Astrocyte (in vitro differentiated cells and primary cell): ENCODE measurements around the gene ZBTB21. TPM values are rescaled to one million over a fixed set of nuclear protein-coding genes. Genes with fewer than 3 reads are reported as not detected.
A peak's percentile ranks its signal among the peaks of the same experiment; 100 is the strongest.

ENCODE experiments used
- DNase-seq: peaks from one replicate; pipeline ENCODE4 v3.0.0-alpha.2; 2010; ENCODE audit warnings: low read depth
- FAIRE-seq: peaks from 2 replicates; lab custom pipeline; 2011; peaks lifted over from hg19 to GRCh38; lab: Jason Lieb, UNC
- H2AFZ ChIP-seq: 2 replicates; pipeline ENCODE4 v1.6.0; 2012; ENCODE audit warnings: low read depth, low read length, inconsistent platforms
- H3K27ac ChIP-seq: 2 replicates; pipeline ENCODE4 v1.5.1; 2011; ENCODE audit warnings: low read depth, low read length, inconsistent platforms
- H3K27me3 ChIP-seq: 2 replicates; pipeline ENCODE4 v1.6.0; 2011; ENCODE audit warnings: low read length, inconsistent platforms; ENCODE audit not compliant: insufficient read depth
- H3K36me3 ChIP-seq: 2 replicates; pipeline ENCODE4 v1.5.1; 2011; ENCODE audit warnings: low read length, inconsistent platforms; ENCODE audit not compliant: insufficient read depth
- H3K4me1 ChIP-seq: 2 replicates; pipeline ENCODE4 v1.5.1; 2011; ENCODE audit warnings: low read length, inconsistent platforms; ENCODE audit not compliant: insufficient read depth
- H3K4me2 ChIP-seq: 2 replicates; pipeline ENCODE4 v1.6.0; 2012; ENCODE audit warnings: low read length, inconsistent platforms
- H3K4me3 ChIP-seq: 2 replicates; pipeline ENCODE4 v1.5.1; 2011; ENCODE audit warnings: low read depth, mild to moderate bottlenecking, low read length, inconsistent platforms; ENCODE audit not compliant: insufficient read depth
- H3K79me2 ChIP-seq: 2 replicates; pipeline ENCODE4 v1.6.0; 2012; ENCODE audit warnings: mild to moderate bottlenecking, low read length, inconsistent platforms; ENCODE audit not compliant: insufficient read depth
- H3K9ac ChIP-seq: 2 replicates; pipeline ENCODE4 v1.6.0; 2012; ENCODE audit warnings: mild to moderate bottlenecking, low read length, inconsistent platforms
- H3K9me3 ChIP-seq: 2 replicates; pipeline ENCODE4 v1.5.1; 2012; ENCODE audit warnings: low read depth, mild to moderate bottlenecking, low read length, inconsistent platforms; ENCODE audit not compliant: insufficient read depth
- H4K20me1 ChIP-seq: 2 replicates; pipeline ENCODE4 v1.6.0; 2012; ENCODE audit warnings: low read length, inconsistent platforms; ENCODE audit not compliant: insufficient read depth
- H3K27ac Mint-ChIP-seq: one replicate; pipeline ENCODE4 v1.8.0; 2021; ENCODE audit warnings: mild to moderate bottlenecking, mixed read lengths; ENCODE audit not compliant: unreplicated experiment
- H3K27me3 Mint-ChIP-seq: one replicate; pipeline ENCODE4 v1.8.0; 2021; ENCODE audit warnings: low read depth, mixed read lengths; ENCODE audit not compliant: unreplicated experiment
- H3K36me3 Mint-ChIP-seq: one replicate; pipeline ENCODE4 v1.8.0; 2021; ENCODE audit warnings: low read depth, mixed read lengths; ENCODE audit not compliant: unreplicated experiment
- H3K4me1 Mint-ChIP-seq: one replicate; pipeline ENCODE4 v1.8.0; 2021; ENCODE audit warnings: low read depth, mixed read lengths; ENCODE audit not compliant: unreplicated experiment
- H3K4me3 Mint-ChIP-seq: one replicate; pipeline ENCODE4 v1.8.0; 2021; ENCODE audit warnings: mild to moderate bottlenecking, moderate library complexity, mixed read lengths; ENCODE audit not compliant: unreplicated experiment
- H3K9me3 Mint-ChIP-seq: one replicate; pipeline ENCODE4 v1.8.0; 2021; ENCODE audit warnings: mild to moderate bottlenecking, mixed read lengths; ENCODE audit not compliant: unreplicated experiment
- CTCF ChIP-seq: IDR thresholded peaks from 2 replicates; pipeline ENCODE4 v1.5.1; 2011; ENCODE audit warnings: low read depth, mild to moderate bottlenecking, inconsistent platforms, low read length, moderate library complexity; ENCODE audit not compliant: insufficient read depth
- EZH2 ChIP-seq: IDR thresholded peaks from 2 replicates; pipeline ENCODE4 v1.6.1; 2012; ENCODE audit warnings: mild to moderate bottlenecking, low read length, inconsistent platforms; ENCODE audit not compliant: insufficient read depth
- total RNA-seq: library from RNA; stranded (reverse); gene quantifications from 2 replicates; pipeline ENCODE4 v1.2.1, GENCODE V29; 2021

The ZBTB21 gene
- total RNA-seq, 1 donor from 2014 or later: 20.5 TPM

- H3K36me3 Mint-ChIP-seq: no peaks in the 10 kb centered on the region
- no peak overlapping the region for H3K4me3 Mint-ChIP-seq
- Histone ChIP-seq H3K36me3 (no peaks in the 10 kb centered on the region), H3K9ac (no peak overlapping the region), H3K27me3 (peaks cover 6% of the 10 kb centered on the region), H3K4me1 (peaks cover 8% of the 10 kb centered on the region), H4K20me1 (no peaks in the 10 kb centered on the region), H3K27ac (no peak overlapping the region), H2AFZ (no peak overlapping the region), H3K4me2 (no peak overlapping the region), H3K4me3 (no peak overlapping the region), H3K79me2 (no peaks in the 10 kb centered on the region), H3K9me3 (no peaks in the 10 kb centered on the region)
- no peak for TF ChIP-seq CTCF
- no peak for TF ChIP-seq EZH2
- DNase-seq: no peak
- peaks cover 6% of the 10 kb centered on the region for H3K4me1 Mint-ChIP-seq
- peaks cover 11% of the 10 kb centered on the region for H3K9me3 Mint-ChIP-seq
- peaks cover 19% of the 10 kb centered on the region for H3K27me3 Mint-ChIP-seq
- no peak for FAIRE-seq
- no peak overlapping the region for H3K27ac Mint-ChIP-seq
Measured at GRCh38 chr21:42027085-42027821, 17.1 kb upstream of the ZBTB21 start.

- no peak for FAIRE-seq
- H3K27me3 Mint-ChIP-seq: peaks cover 18% of the 10 kb centered on the region
- no peak for DNase-seq
- H3K4me3 Mint-ChIP-seq: no peak overlapping the region
- peak overlapping the region; percentile 32 for H3K9ac ChIP-seq
- H3K27ac ChIP-seq: peak overlapping the region; percentile 55
- peaks cover 16% of the 10 kb centered on the region for H3K27me3 ChIP-seq
- H3K79me2 ChIP-seq: no peaks in the 10 kb centered on the region
- no peak overlapping the region for H3K4me3 ChIP-seq
- H3K4me2 ChIP-seq: no peak overlapping the region
- TF ChIP-seq EZH2 (no peak), CTCF (no peak)
- H3K4me1 ChIP-seq: peaks cover 12% of the 10 kb centered on the region
- H3K4me1 Mint-ChIP-seq: peaks cover 6% of the 10 kb centered on the region
- no peaks in the 10 kb centered on the region for H3K36me3 Mint-ChIP-seq
- no peak overlapping the region for H3K27ac Mint-ChIP-seq
- no peaks in the 10 kb centered on the region for H4K20me1 ChIP-seq
- H3K9me3 Mint-ChIP-seq: peaks cover 11% of the 10 kb centered on the region
- H2AFZ ChIP-seq: peak overlapping the region; percentile 3
- no peaks in the 10 kb centered on the region for H3K36me3 ChIP-seq
- no peaks in the 10 kb centered on the region for H3K9me3 ChIP-seq
Measured at GRCh38 chr21:42026082-42026435, 15.9 kb upstream of the ZBTB21 start.
